Adrenal gland (tissue), 5 donors: ENCODE results near the gene ZFP64.

Source experiments
- POLR2A ChIP-seq, 2 donors: fragments of 450-650 bp; IDR thresholded peaks; one replicate each; pipeline ENCODE4 v1.6.1; 2017; ENCODE audit warnings: antibody characterized with exemption in 2 of 2, mild to moderate bottlenecking in 2 of 2, moderate library complexity in 1 of 2
- TF ChIP-seq, protein P1 (sequence below), 6 experiments: fragments of 450-650 bp in 4 of 6; fragments of 200-600 bp in 2 of 6; sonication (generic) in 1 of 6; IDR thresholded peaks; 1 replicate in 5 of 6; 2 replicates in 1 of 6; pipeline versions ENCODE4 v1.5.1 to v1.8.0; 2016 to 2021; ENCODE audit warnings: antibody characterized with exemption in 6 of 6, mild to moderate bottlenecking in 2 of 6, moderate library complexity in 1 of 6
- donor health status: DM: no; HTN: no; CAD: no.

DNA sequence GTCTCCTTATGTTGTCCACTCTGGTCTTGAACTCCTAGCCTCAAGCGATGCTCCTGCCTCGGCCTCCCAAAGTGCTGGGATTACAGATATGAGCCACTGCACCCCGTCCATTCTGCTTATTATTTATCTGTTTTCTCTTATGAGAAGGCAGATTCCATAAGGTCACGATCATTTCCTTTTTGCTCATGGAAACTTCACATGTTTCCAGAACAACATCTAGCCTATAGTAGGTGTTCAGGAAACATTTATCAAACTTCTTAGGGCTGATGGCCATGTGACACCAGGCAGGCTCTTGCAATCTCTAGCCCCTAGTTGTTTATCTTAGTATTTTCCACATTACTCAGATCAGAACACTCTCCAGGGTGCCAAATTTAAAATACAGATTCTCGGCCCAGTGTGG is 61.2 kb downstream of the ZFP64 start:
- TF ChIP-seq, protein P1, sequence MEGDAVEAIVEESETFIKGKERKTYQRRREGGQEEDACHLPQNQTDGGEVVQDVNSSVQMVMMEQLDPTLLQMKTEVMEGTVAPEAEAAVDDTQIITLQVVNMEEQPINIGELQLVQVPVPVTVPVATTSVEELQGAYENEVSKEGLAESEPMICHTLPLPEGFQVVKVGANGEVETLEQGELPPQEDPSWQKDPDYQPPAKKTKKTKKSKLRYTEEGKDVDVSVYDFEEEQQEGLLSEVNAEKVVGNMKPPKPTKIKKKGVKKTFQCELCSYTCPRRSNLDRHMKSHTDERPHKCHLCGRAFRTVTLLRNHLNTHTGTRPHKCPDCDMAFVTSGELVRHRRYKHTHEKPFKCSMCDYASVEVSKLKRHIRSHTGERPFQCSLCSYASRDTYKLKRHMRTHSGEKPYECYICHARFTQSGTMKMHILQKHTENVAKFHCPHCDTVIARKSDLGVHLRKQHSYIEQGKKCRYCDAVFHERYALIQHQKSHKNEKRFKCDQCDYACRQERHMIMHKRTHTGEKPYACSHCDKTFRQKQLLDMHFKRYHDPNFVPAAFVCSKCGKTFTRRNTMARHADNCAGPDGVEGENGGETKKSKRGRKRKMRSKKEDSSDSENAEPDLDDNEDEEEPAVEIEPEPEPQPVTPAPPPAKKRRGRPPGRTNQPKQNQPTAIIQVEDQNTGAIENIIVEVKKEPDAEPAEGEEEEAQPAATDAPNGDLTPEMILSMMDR (IDR thresholded peaks at IDR 0.05): no peak
- TF ChIP-seq POLR2A (IDR thresholded peaks at IDR 0.05): no peak
